GM19328 (cell line): ENCODE measurements around the gene MPV17.
"Not testable (repeated sequence)": the region's sequence is repeated elsewhere in the genome, so short reads cannot be mapped to it uniquely, and the experiment has no call there.

ENCODE experiments used
- ATAC-seq: cut with Tn5 transposase; IDR thresholded peaks from one replicate; pipeline ENCODE4 v1.9.1; 2021; ENCODE audit warnings: mild to moderate bottlenecking, moderate library complexity; ENCODE audit not compliant: unreplicated experiment

MPV17 gene

GRCh38 chr2:27268296-27268695 is 54.6 kb downstream of the MPV17 start:
- ATAC-seq, result not testable (repeated sequence)

GRCh38 chr2:27265536-27265870 is 57.4 kb downstream of the MPV17 start:
- ATAC-seq, result no peak

GRCh38 chr2:27264753-27265535 is 58.0 kb downstream of the MPV17 start:
- ATAC-seq, result no peak

GRCh38 chr2:27264253-27264752 is 58.6 kb downstream of the MPV17 start:
- ATAC-seq, result no peak

- ATAC-seq, result no peak
Observed at GRCh38 chr2:27263287-27264252, 59.3 kb downstream of the MPV17 start.

GRCh38 chr2:27262379-27263286 is 60.3 kb downstream of the MPV17 start, which contains the start of gene SLC30A3:
Gene SLC30A3, minus strand, starts transcription at chr2:27263047. Its CDS starts 141 bp downstream, at chr2:27262906.
- no peak for ATAC-seq

GRCh38 chr2:27261926-27262298 is 61.0 kb downstream of the MPV17 start:
- ATAC-seq, result no peak

- ATAC-seq, result no peak
Observed at GRCh38 chr2:27261241-27261925, 61.5 kb downstream of the MPV17 start.
